Smooth muscle cell of the coronary artery (primary cell): ENCODE data around the gene NDUFA9. TPM values are rescaled to one million over a fixed set of nuclear protein-coding genes. Genes with fewer than 3 reads are reported as not detected.

Experiments used
- total RNA-seq: library from RNA; depleted of rRNA; stranded (reverse); fragments of >200 nt; gene quantifications from 2 replicates; pipeline ENCODE4 v1.2.3, GENCODE V29; 2014; ENCODE audit warnings: low replicate concordance

NDUFA9 gene
- 53.5 and 89.4 TPM in 2 replicates for total RNA-seq

GRCh38 chr12:4648501-4649357 is at the start of gene NDUFA9, which contains the start of gene AKAP3:
Gene NDUFA9 (plus strand): TSS chr12:4649114. CDS start chr12:4649127, 13 bp downstream.
Gene AKAP3 (minus strand): TSS chr12:4649051. CDS start chr12:4638196, 10,855 bp downstream.

Other genes starting within 250 kb of the NDUFA9 start
- not detected in 2 replicates for gene FGF6, start 203.3 kb upstream of the NDUFA9 start, total RNA-seq
- 0.23 and 3.2 TPM in 2 replicates for gene RAD51AP1, start 110.2 kb upstream of the NDUFA9 start, total RNA-seq
- gene DYRK4, start 86.9 kb upstream of the NDUFA9 start, total RNA-seq: 23.2 and 88.5 TPM in 2 replicates
- 0.38 and 1.1 TPM in 2 replicates for gene AKAP3, start 63 bp upstream of the NDUFA9 start, total RNA-seq
- under 0.01 TPM in 1 of 2 replicates, not detected in the other for gene GALNT8, start 71.3 kb downstream of the NDUFA9 start, total RNA-seq